GM19239 (cell line): ENCODE results near the gene POR.
"Not testable (repeated sequence)": the region's sequence is repeated elsewhere in the genome, so short reads cannot be mapped to it uniquely, and the experiment has no call there.

ENCODE experiments used
- DNase-seq: peaks from one replicate; pipeline ENCODE4 v3.0.0; 2011; ENCODE audit warnings: low spot score; ENCODE audit not compliant: insufficient read length
- FAIRE-seq: peaks from 2 replicates; lab custom pipeline; 2011; peaks lifted over from hg19 to GRCh38; lab: Jason Lieb, UNC

POR gene

GRCh38 chr7:75914655-75915415 is at the start of gene POR:
TSS of gene POR (plus strand) at chr7:75915155. CDS start at chr7:75954002, 38,847 bp downstream.
- FAIRE-seq (peak; percentile 51), DNase-seq (peak; percentile 94)

GRCh38 chr7:75866114-75866488 is 48.9 kb upstream of the POR start:
- no peak for FAIRE-seq
- no peak for DNase-seq

- FAIRE-seq: peak; percentile 28
- peak; percentile 61 for DNase-seq
These were observed 48.2 kb upstream of the POR start for GRCh38 chr7:75866489-75867389.

GRCh38 chr7:75867390-75867717 is 47.6 kb upstream of the POR start:
- no peak for FAIRE-seq
- no peak for DNase-seq

GRCh38 chr7:75868153-75868552 is 46.8 kb upstream of the POR start:
- no peak for DNase-seq
- no peak for FAIRE-seq

GRCh38 chr7:75869776-75870379 is 45.1 kb upstream of the POR start:
- DNase-seq: no peak
- no peak for FAIRE-seq

GRCh38 chr7:75870557-75871161 is 44.3 kb upstream of the POR start:
- FAIRE-seq (no peak), DNase-seq (no peak)

- DNase-seq: no peak
- FAIRE-seq: no peak
These were observed 42.7 kb upstream of the POR start for GRCh38 chr7:75872073-75872782.

- not testable (repeated sequence) for DNase-seq, FAIRE-seq
These were observed 40.8 kb upstream of the POR start for GRCh38 chr7:75874180-75874579.

- FAIRE-seq (no peak), DNase-seq (no peak)
These were observed 39.6 kb upstream of the POR start for GRCh38 chr7:75875113-75876080.

GRCh38 chr7:75876126-75876881 is 38.7 kb upstream of the POR start:
- FAIRE-seq (no peak), DNase-seq (no peak)

- DNase-seq (no peak), FAIRE-seq (no peak)
These were observed 36.6 kb upstream of the POR start for GRCh38 chr7:75878312-75878768.

- FAIRE-seq (peak; percentile 87), DNase-seq (peak; percentile 100)
These were observed 36.0 kb upstream of the POR start, which contains the start of gene RHBDD2 for GRCh38 chr7:75878769-75879611. TSS of gene RHBDD2 (plus strand) at chr7:75879034. CDS start at chr7:75879083, 49 bp downstream.

- DNase-seq: no peak
- peak; percentile 47 for FAIRE-seq
These were observed 35.2 kb upstream of the POR start for GRCh38 chr7:75879771-75880184.

GRCh38 chr7:75880242-75880641 is 34.7 kb upstream of the POR start:
- FAIRE-seq: no peak

GRCh38 chr7:75881436-75882095 is 33.4 kb upstream of the POR start:
- no peak for FAIRE-seq
- DNase-seq: no peak

More at GRCh38 chr7:75880242-75880641, 34.7 kb upstream of the POR start:
- no peak for DNase-seq
